AG09319 (cell line): ENCODE results near the gene TTLL11.

Source experiments
- DNase-seq: peaks from one replicate; pipeline ENCODE4 v3.0.0-alpha.2; 2010; ENCODE audit warnings: low read depth; ENCODE audit errors: extremely low read depth
- CTCF ChIP-seq: IDR thresholded peaks from 2 replicates; pipeline ENCODE4 v1.5.1; 2011; ENCODE audit warnings: low read depth, mild to moderate bottlenecking, inconsistent platforms, low read length, moderate library complexity

Gene TTLL11

GRCh38 chr9:121824651-121825030, 268.5 kb downstream of the TTLL11 start:
- no peak for TF ChIP-seq CTCF
- no peak for DNase-seq

GRCh38 chr9:121823451-121824169, 269.5 kb downstream of the TTLL11 start:
- TF ChIP-seq CTCF = no peak

GRCh38 chr9:121822093-121823085, 270.7 kb downstream of the TTLL11 start:
- no peak for TF ChIP-seq CTCF
- no peak for DNase-seq

More at GRCh38 chr9:121823451-121824169, 269.5 kb downstream of the TTLL11 start:
- DNase-seq = no peak

GRCh38 chr9:121821326-121821725, 271.8 kb downstream of the TTLL11 start:
- DNase-seq = no peak
- no peak for TF ChIP-seq CTCF

- DNase-seq = no peak
- no peak for TF ChIP-seq CTCF
Observed at GRCh38 chr9:121820286-121821005, 272.7 kb downstream of the TTLL11 start.

- no peak for TF ChIP-seq CTCF
- DNase-seq = no peak
Observed at GRCh38 chr9:121819428-121820231, 273.5 kb downstream of the TTLL11 start.
